HepG2 (cell line): Measurements from ENCODE around the gene POMT2. TPM values are rescaled to one million over a fixed set of nuclear protein-coding genes. Genes with fewer than 3 reads are reported as not detected.

Source experiments
- ATAC-seq: fragments of 200-7000 bp; cut with Tn5 transposase; 3 replicates; pipeline ENCODE4 v1.9.1; 2020; ENCODE audit warnings: mild to moderate bottlenecking, moderate library complexity
- BruUV-seq: library from RNA; stranded (reverse); fragments of 400-500 nt; replicated peaks from 2 replicates; lab custom pipeline; 2021; lab: Mats Ljungman, UMichigan
- CTCF ChIA-PET: fragments of 300-600 bp; formaldehyde crosslinking; extraction: SDS; loops from one replicate; lab custom pipeline; 2021; ENCODE audit warnings: low total read pairs, inconsistent platforms, low intra/inter-chr PET ratio; lab: Yijun Ruan, JAX
- POLR2A ChIA-PET: fragments of 350-600 bp; sonication (Branson Sonifier 250); formaldehyde crosslinking; loops from one replicate; lab custom pipeline; 2020; ENCODE audit warnings: antibody characterized with exemption, inconsistent platforms; lab: Yijun Ruan, JAX
- DNase-seq: peaks from one replicate; pipeline ENCODE4 v3.0.0-alpha.2; 2015; ENCODE audit warnings: low spot score
- FAIRE-seq: peaks from 3 replicates; lab custom pipeline; 2011; peaks lifted over from hg19 to GRCh38; lab: Jason Lieb, UNC
- H2AFZ ChIP-seq: one replicate; pipeline ENCODE4 v1.6.1; 2011; ENCODE audit warnings: low read length, inconsistent platforms
- H3K27ac ChIP-seq: fragments of 300-600 bp; 3 replicates; pipeline ENCODE4 v1.8.0; 2011; ENCODE audit warnings: mixed run types, mild to moderate bottlenecking, mixed read lengths, low read length, inconsistent platforms; ENCODE audit not compliant: insufficient read depth; ENCODE audit errors: extremely low read length
- H3K27me3 ChIP-seq, 2 experiments: fragments of 200-600 bp in 1 of 2; 2 replicates in 1 of 2; 3 replicates in 1 of 2; pipeline versions ENCODE4 v1.6.0 to v1.8.0; 2011; ENCODE audit warnings: low read length in 2 of 2, mild to moderate bottlenecking in 2 of 2, moderate library complexity in 2 of 2, inconsistent platforms in 1 of 2; ENCODE audit not compliant: insufficient read depth in 2 of 2, control insufficient read depth in 1 of 2
- H3K36me3 ChIP-seq, 2 experiments: fragments of 200-600 bp in 1 of 2; replicated peaks in 1 of 2; 2 replicates in 1 of 2; 3 replicates in 1 of 2; pipeline versions ENCODE4 v1.5.1 to v1.8.0; 2011; ENCODE audit warnings: low read length in 2 of 2, inconsistent platforms in 1 of 2; ENCODE audit not compliant: insufficient read depth in 2 of 2, control insufficient read depth in 1 of 2
- H3K4me1 ChIP-seq: 2 replicates; pipeline ENCODE4 v1.5.1; 2012; ENCODE audit warnings: low read length, inconsistent platforms; ENCODE audit not compliant: insufficient read depth
- H3K4me2 ChIP-seq: 2 replicates; pipeline ENCODE4 v1.6.0; 2011; ENCODE audit warnings: low read depth, low read length, inconsistent platforms
- H3K4me3 ChIP-seq, 3 experiments: fragments of 200-600 bp in 1 of 3; sonication (generic), shearing (Covaris generic) in 1 of 3; replicated peaks in 1 of 3; 2 replicates each; pipeline ENCODE4 v1.5.1; 2011 to 2016; ENCODE audit warnings: low read length in 3 of 3, inconsistent platforms in 2 of 3, low read depth in 2 of 3, mild to moderate bottlenecking in 2 of 3, control low read depth in 1 of 3, mixed read lengths in 1 of 3; ENCODE audit not compliant: insufficient read depth in 1 of 3
- H3K79me2 ChIP-seq: one replicate; pipeline ENCODE4 v1.6.1; 2011; ENCODE audit warnings: low read length, inconsistent platforms; ENCODE audit not compliant: insufficient read depth
- H3K9ac ChIP-seq: 2 replicates; pipeline ENCODE4 v1.6.0; 2011; ENCODE audit warnings: mild to moderate bottlenecking, low read depth, low read length, inconsistent platforms; ENCODE audit not compliant: insufficient read depth
- H3K9me3 ChIP-seq: 2 replicates; pipeline ENCODE4 v1.5.1; 2012; ENCODE audit warnings: mild to moderate bottlenecking, low read length
- H4K20me1 ChIP-seq: 2 replicates; pipeline ENCODE4 v1.6.0; 2011; ENCODE audit warnings: inconsistent platforms, mild to moderate bottlenecking, low read length, moderate library complexity; ENCODE audit not compliant: insufficient read depth
- ARNT2 ChIP-seq: sonication (generic); formaldehyde crosslinking; IDR thresholded peaks from 2 replicates; pipeline ENCODE4 v1.8.0; 2022; ENCODE audit warnings: mild to moderate bottlenecking, low read depth, missing genetic modification reagents, moderate library complexity
- DPF2 ChIP-seq: sonication (generic); formaldehyde crosslinking; IDR thresholded peaks from 2 replicates; pipeline ENCODE4 v1.4.0; 2020; ENCODE audit warnings: mild to moderate bottlenecking, low read depth, missing genetic modification reagents, borderline replicate concordance
- GABPA ChIP-seq, 2 experiments: IDR thresholded peaks; 2 replicates each; pipeline ENCODE4 v1.6.1; 2011 to 2016; ENCODE audit warnings: low read depth in 2 of 2, low read length in 1 of 2, missing biosample characterization in 1 of 2, missing genetic modification characterization in 1 of 2
- GRHL1 ChIP-seq: sonication (generic); formaldehyde crosslinking; conservative IDR thresholded peaks from 2 replicates; pipeline ENCODE4 v1.8.0; 2022; ENCODE audit warnings: missing genetic modification reagents
- HOXA7 ChIP-seq: sonication (generic); formaldehyde crosslinking; IDR thresholded peaks from 2 replicates; pipeline ENCODE4 v1.8.1; 2022; ENCODE audit warnings: mild to moderate bottlenecking, missing genetic modification reagents, moderate library complexity
- ISL2 ChIP-seq: sonication (generic); formaldehyde crosslinking; IDR thresholded peaks from 2 replicates; pipeline ENCODE4 v1.5.0; 2020; ENCODE audit warnings: missing genetic modification reagents
- KDM2A ChIP-seq: sonication (generic); formaldehyde crosslinking; IDR thresholded peaks from 2 replicates; pipeline ENCODE4 v1.4.0; 2020; ENCODE audit warnings: low read depth, missing genetic modification reagents, borderline replicate concordance
- SMC3 ChIP-seq: IDR thresholded peaks from 2 replicates; pipeline ENCODE4 v1.6.1; 2011; ENCODE audit warnings: low read length, improper control_type of control experiment
- TFDP2 ChIP-seq: sonication (generic); formaldehyde crosslinking; IDR thresholded peaks from 2 replicates; pipeline ENCODE4 v1.4.0; 2020; ENCODE audit warnings: missing genetic modification reagents
- ZBTB21 ChIP-seq: sonication (generic); formaldehyde crosslinking; IDR thresholded peaks from 2 replicates; pipeline ENCODE4 v1.4.0; 2020; ENCODE audit warnings: missing genetic modification reagents
- ZNF10 ChIP-seq: sonication (generic); formaldehyde crosslinking; IDR thresholded peaks from 2 replicates; pipeline ENCODE4 v1.4.0; 2020; ENCODE audit warnings: mild to moderate bottlenecking, low read depth, missing genetic modification reagents, borderline replicate concordance
- WGBS: methylation state at CpG from one replicate; pipeline ENCODE4 v1.1.6; 2017; ENCODE audit warnings: low lambda C conversion rate; 5-methylcytosine and 5-hydroxymethylcytosine counted together
- in situ Hi-C: cut with HindIII; loops from 2 replicates; pipeline ENCODE4 v1.10.0; 2017; ENCODE audit warnings: low pct_unique_long_range_greater_than_20kb; ENCODE audit not compliant: extremely low pct_ligation_motif_present
- intact Hi-C: fragments of 100-400 bp; cut with micrococcal nuclease; formaldehyde crosslinking; loops from one replicate; pipeline ENCODE4 v1.10.0; 2022; ENCODE audit not compliant: unreplicated experiment
- microRNA counts: library from miRNA; unstranded; fragments of <30 nt; microRNA quantifications from one replicate; lab custom pipeline; 2015
- microRNA-seq: library from miRNA; unstranded; fragments of <30 nt; microRNA quantifications from one replicate; pipeline ENCODE4, GENCODE V29; 2020
- polyA plus RNA-seq, 8 experiments: library from polyadenylated mRNA; depleted of rRNA in 3 of 8; stranded (reverse) in 7 of 8; unstranded in 1 of 8; fragments of >200 nt; fragmentation: Illumina TruSeq in 4 of 8; extraction: Trizol in 4 of 8; gene quantifications; 2 replicates each; pipeline versions ENCODE4 v1.2.1 to v1.2.3, GENCODE V29; 2011 to 2016; ENCODE audit warnings: low read depth in 4 of 8, missing spikeins in 1 of 8, mixed read lengths in 1 of 8; ENCODE audit not compliant: insufficient read depth in 1 of 8
- small RNA-seq, 3 experiments: library from RNA; depleted of rRNA; stranded (forward); fragments of <200 nt; gene quantifications; one replicate each; pipeline ENCODE3, GENCODE V24; 2012; ENCODE audit warnings: low read depth in 2 of 3, low replicate concordance in 1 of 3; ENCODE audit not compliant: insufficient read length in 3 of 3, insufficient read depth in 2 of 3
- total RNA-seq, 5 experiments: library from RNA; depleted of rRNA; stranded (reverse); fragments of >200 nt; fragmentation: Illumina TruSeq; extraction: Trizol; gene quantifications; 2 replicates each; pipeline ENCODE4 v1.2.3, GENCODE V29; 2016; ENCODE audit warnings: low read depth in 1 of 5
- TF ChIP-seq, protein P1 (sequence below): sonication (generic); formaldehyde crosslinking; conservative IDR thresholded peaks from 2 replicates; pipeline ENCODE4 v1.4.0; 2020; ENCODE audit warnings: missing genetic modification reagents

POMT2 gene
- total and polyA plus RNA-seq, 2 of the 13 experiments (the other 11 are each of a cell fraction or from before 2014, with no cell fraction given), result 15.3 to 15.9 TPM

GRCh38 chr14:77225254-77225653 is 95.4 kb downstream of the POMT2 start:
- 48% methylated on average over 12 of the region's 12 CpGs for WGBS
- CTCF ChIA-PET, result no interaction called here

More at GRCh38 chr14:77225254-77225653, 95.4 kb downstream of the POMT2 start:
- no peak overlapping the region for H2AFZ ChIP-seq
- no peaks in the 10 kb centered on the region for H3K36me3 ChIP-seq
- FAIRE-seq (no peak), ATAC-seq (no peak)
- no TSS peak for BruUV-seq
- TF ChIP-seq, protein P1, sequence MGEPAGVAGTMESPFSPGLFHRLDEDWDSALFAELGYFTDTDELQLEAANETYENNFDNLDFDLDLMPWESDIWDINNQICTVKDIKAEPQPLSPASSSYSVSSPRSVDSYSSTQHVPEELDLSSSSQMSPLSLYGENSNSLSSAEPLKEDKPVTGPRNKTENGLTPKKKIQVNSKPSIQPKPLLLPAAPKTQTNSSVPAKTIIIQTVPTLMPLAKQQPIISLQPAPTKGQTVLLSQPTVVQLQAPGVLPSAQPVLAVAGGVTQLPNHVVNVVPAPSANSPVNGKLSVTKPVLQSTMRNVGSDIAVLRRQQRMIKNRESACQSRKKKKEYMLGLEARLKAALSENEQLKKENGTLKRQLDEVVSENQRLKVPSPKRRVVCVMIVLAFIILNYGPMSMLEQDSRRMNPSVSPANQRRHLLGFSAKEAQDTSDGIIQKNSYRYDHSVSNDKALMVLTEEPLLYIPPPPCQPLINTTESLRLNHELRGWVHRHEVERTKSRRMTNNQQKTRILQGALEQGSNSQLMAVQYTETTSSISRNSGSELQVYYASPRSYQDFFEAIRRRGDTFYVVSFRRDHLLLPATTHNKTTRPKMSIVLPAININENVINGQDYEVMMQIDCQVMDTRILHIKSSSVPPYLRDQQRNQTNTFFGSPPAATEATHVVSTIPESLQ (CRISPR knock-in tag), result no peak
- no peak for TF ChIP-seq TFDP2 (CRISPR knock-in tag)
- no peak for TF ChIP-seq ZBTB21 (CRISPR knock-in tag)
- TF ChIP-seq DPF2 (CRISPR knock-in tag), result no peak
- TF ChIP-seq ARNT2 (CRISPR knock-in tag), result no peak
- TF ChIP-seq ZNF10 (CRISPR knock-in tag), result no peak
- no peak for TF ChIP-seq SMC3
- TF ChIP-seq GRHL1, result no peak
- no peak for TF ChIP-seq GABPA (IDR thresholded peaks at IDR 0.05; ENCODE audit: low read depth, low read length)
- TF ChIP-seq GABPA (CRISPR knock-in tag; IDR thresholded peaks at IDR 0.05; ENCODE audit: low read depth), result no peak
- TF ChIP-seq HOXA7, result no peak
- no peak for TF ChIP-seq ISL2 (CRISPR knock-in tag)
- TF ChIP-seq KDM2A, result no peak
- TF ChIP-seq, all 625 proteins: peak for 0
- no peak overlapping the region for H3K27ac ChIP-seq
- in situ Hi-C loops (no loop called here), intact Hi-C loops (no loop called here)
- no peaks in the 10 kb centered on the region for H3K79me2 ChIP-seq
- POLR2A ChIA-PET, result no interaction called here
- no peak overlapping the region for H3K4me2 ChIP-seq
- no peak overlapping the region for H3K4me3 ChIP-seq
- no peaks in the 10 kb centered on the region for H3K4me1 ChIP-seq
- DNase-seq, result no peak
- H3K9me3 ChIP-seq, result no peaks in the 10 kb centered on the region
- H3K9ac ChIP-seq, result no peak overlapping the region
- H3K27me3 ChIP-seq, result no peaks in the 10 kb centered on the region
- H4K20me1 ChIP-seq, result no peaks in the 10 kb centered on the region

MicroRNA genes within 50 kb of the gene (microRNA counts, 767-probe panel; counts per million panel counts)
- microRNA hsa-miR-1260a (lab: Ali Mortazavi, UCI), result 50,413 counts per million, percentile 80 among the panel's probes with 10 or more counts

Small RNA genes lying within 50 kb of the gene (microRNA-seq; reads per million reads assigned to microRNA genes)
- not detected for gene MIR1260A

Small RNA genes lying within 50 kb of the gene (small RNA-seq; reads per million reads assigned to genes)
- 0 reads per million in 3 experiments for gene MIR1260A

Other genes starting within 250 kb of the POMT2 start
- 13.9 and 18.4 TPM in 2 replicates for gene CIPC, start 222.6 kb downstream of the POMT2 start, total RNA-seq (2016; rRNA removed; fragmentation: Illumina TruSeq; extraction: Trizol)
- 6.0 and 7.6 TPM in 2 replicates for gene CIPC, start 222.6 kb downstream of the POMT2 start, polyA plus RNA-seq (2011; rRNA removed)
- gene ZDHHC22, start 179.1 kb downstream of the POMT2 start, total RNA-seq (2016; rRNA removed; fragmentation: Illumina TruSeq; extraction: Trizol), result not detected in 2 replicates
- gene ZDHHC22, start 179.1 kb downstream of the POMT2 start, polyA plus RNA-seq (2011; rRNA removed), result not detected in 2 replicates
- gene TMEM63C, start 139.1 kb downstream of the POMT2 start, total RNA-seq (2016; rRNA removed; fragmentation: Illumina TruSeq; extraction: Trizol), result 0.08 and 0.27 TPM in 2 replicates
- 0.17 and 0.59 TPM in 2 replicates for gene TMEM63C, start 139.1 kb downstream of the POMT2 start, polyA plus RNA-seq (2011; rRNA removed)
- not detected in 2 replicates for gene NGB, start 49.7 kb downstream of the POMT2 start, total RNA-seq (2016; rRNA removed; fragmentation: Illumina TruSeq; extraction: Trizol)
- 0.04 and 0.05 TPM in 2 replicates for gene NGB, start 49.7 kb downstream of the POMT2 start, polyA plus RNA-seq (2011; rRNA removed)
- gene GSTZ1, start 153 bp upstream of the POMT2 start, total RNA-seq (2016; rRNA removed; fragmentation: Illumina TruSeq; extraction: Trizol), result 26.9 and 27.6 TPM in 2 replicates
- gene GSTZ1, start 153 bp upstream of the POMT2 start, polyA plus RNA-seq (2011; rRNA removed), result 14.4 and 15.7 TPM in 2 replicates
- gene TMED8, start 56.2 kb upstream of the POMT2 start, total RNA-seq (2016; rRNA removed; fragmentation: Illumina TruSeq; extraction: Trizol), result 11.7 and 17.5 TPM in 2 replicates
- gene TMED8, start 56.2 kb upstream of the POMT2 start, polyA plus RNA-seq (2011; rRNA removed), result 4.7 and 6.0 TPM in 2 replicates
- 1.3 and 2.0 TPM in 2 replicates for gene SAMD15, start 56.5 kb upstream of the POMT2 start, total RNA-seq (2016; rRNA removed; fragmentation: Illumina TruSeq; extraction: Trizol)
- gene SAMD15, start 56.5 kb upstream of the POMT2 start, polyA plus RNA-seq (2011; rRNA removed), result 0.09 TPM in 2 replicates
- gene NOXRED1, start 102.6 kb upstream of the POMT2 start, total RNA-seq (2016; rRNA removed; fragmentation: Illumina TruSeq; extraction: Trizol), result 0.24 TPM in 1 of 2 replicates, not detected in the other
- gene NOXRED1, start 102.6 kb upstream of the POMT2 start, polyA plus RNA-seq (2011; rRNA removed), result 0.41 and 0.71 TPM in 2 replicates
- 13.3 and 14.9 TPM in 2 replicates for gene VIPAS39, start 136.7 kb upstream of the POMT2 start, total RNA-seq (2016; rRNA removed; fragmentation: Illumina TruSeq; extraction: Trizol)
- 18.7 and 21.5 TPM in 2 replicates for gene VIPAS39, start 136.7 kb upstream of the POMT2 start, polyA plus RNA-seq (2011; rRNA removed)
- gene AHSA1, start 137.2 kb upstream of the POMT2 start, total RNA-seq (2016; rRNA removed; fragmentation: Illumina TruSeq; extraction: Trizol), result 241 and 310 TPM in 2 replicates
- gene AHSA1, start 137.2 kb upstream of the POMT2 start, polyA plus RNA-seq (2011; rRNA removed), result 113 and 118 TPM in 2 replicates
- gene ISM2, start 177.9 kb upstream of the POMT2 start, total RNA-seq (2016; rRNA removed; fragmentation: Illumina TruSeq; extraction: Trizol), result 0.83 and 1.8 TPM in 2 replicates
- 40.7 and 43.2 TPM in 2 replicates for gene ISM2, start 177.9 kb upstream of the POMT2 start, polyA plus RNA-seq (2011; rRNA removed)